H1 (cell line): ENCODE results near the gene OGT. TPM values are rescaled to one million over a fixed set of nuclear protein-coding genes. Genes with fewer than 3 reads are reported as not detected.

Source experiments
- CTCF ChIA-PET: fragments of 300-600 bp; sonication (Branson Sonifier 250); formaldehyde crosslinking; loops from one replicate; lab custom pipeline; 2021; ENCODE audit not compliant: partially characterized antibody; lab: Charles Lee
- POLR2A ChIA-PET: fragments of 300-600 bp; sonication (Branson Sonifier 250); formaldehyde crosslinking; loops from one replicate; lab custom pipeline; 2021; ENCODE audit warnings: inconsistent platforms; ENCODE audit not compliant: partially characterized antibody; lab: Charles Lee
- DNase-seq, 2 experiments: peaks; one replicate each; pipeline versions ENCODE4 v3.0.0 to v3.0.0-alpha.2; 2010 to 2022; ENCODE audit warnings: low spot score in 2 of 2, low read depth in 1 of 2, mixed read lengths in 1 of 2
- FAIRE-seq: peaks from 2 replicates; lab custom pipeline; 2011; peaks lifted over from hg19 to GRCh38; lab: Jason Lieb, UNC
- H2AFZ ChIP-seq: 2 replicates; pipeline ENCODE4 v1.8.1; 2012; ENCODE audit warnings: low read length, inconsistent platforms
- H2AK5ac ChIP-seq: 2 replicates; pipeline ENCODE4 v1.6.1; 2013; ENCODE audit warnings: low read depth, low read length
- H2BK120ac ChIP-seq: replicated peaks from 2 replicates; pipeline ENCODE3; 2013; ENCODE audit warnings: low read depth, low read length, inconsistent platforms
- H2BK12ac ChIP-seq: 2 replicates; pipeline ENCODE4 v1.6.1; 2013; ENCODE audit warnings: low read depth, low read length
- H2BK15ac ChIP-seq: 2 replicates; pipeline ENCODE4 v1.6.1; 2013; ENCODE audit warnings: low read length
- H2BK20ac ChIP-seq: 2 replicates; pipeline ENCODE4 v1.6.1; 2013; ENCODE audit warnings: low read length
- H2BK5ac ChIP-seq: 2 replicates; pipeline ENCODE4 v1.6.1; 2013; ENCODE audit warnings: low read depth, low read length
- H3K14ac ChIP-seq: 2 replicates; pipeline ENCODE4 v1.6.1; 2013; ENCODE audit warnings: inconsistent platforms; ENCODE audit not compliant: insufficient read length
- H3K18ac ChIP-seq: 2 replicates; pipeline ENCODE4 v1.6.1; 2013; ENCODE audit warnings: low read length; ENCODE audit errors: extremely low read depth
- H3K23ac ChIP-seq: 2 replicates; pipeline ENCODE4 v1.6.1; 2013; ENCODE audit warnings: inconsistent platforms; ENCODE audit not compliant: insufficient read length
- H3K23me2 ChIP-seq: 2 replicates; pipeline ENCODE4 v1.6.1; 2013; ENCODE audit warnings: low read depth, low read length
- H3K27ac ChIP-seq: 2 replicates; pipeline ENCODE4 v1.6.1; 2011; ENCODE audit warnings: low read depth, low read length, inconsistent platforms
- H3K27me3 ChIP-seq, 4 experiments: replicated peaks in 1 of 4; 1 replicate in 1 of 4; 2 replicates in 3 of 4; pipeline versions ENCODE4 v1.6.1 to v1.8.1; 2011 to 2013; ENCODE audit warnings: low read length in 3 of 4, mild to moderate bottlenecking in 3 of 4, inconsistent platforms in 2 of 4, mixed read lengths in 2 of 4, moderate library complexity in 1 of 4; ENCODE audit not compliant: control insufficient read depth in 3 of 4, insufficient read depth in 3 of 4; ENCODE audit errors: extremely low read depth in 1 of 4
- H3K36me3 ChIP-seq, 4 experiments: 2 replicates each; pipeline versions ENCODE4 v1.6.1 to v1.8.1; 2011 to 2013; ENCODE audit warnings: mild to moderate bottlenecking in 4 of 4, low read length in 3 of 4, moderate library complexity in 2 of 4, control low read depth in 1 of 4, inconsistent platforms in 1 of 4; ENCODE audit not compliant: insufficient read depth in 4 of 4, control insufficient read depth in 2 of 4
- H3K4ac ChIP-seq: replicated peaks from 2 replicates; pipeline ENCODE3; 2013; ENCODE audit warnings: low read length, low read depth, mixed read lengths, inconsistent platforms; ENCODE audit not compliant: insufficient read length
- H3K4me1 ChIP-seq, 4 experiments: replicated peaks in 1 of 4; 1 replicate in 1 of 4; 2 replicates in 3 of 4; pipeline versions ENCODE4 v1.6.1 to v1.8.1; 2011 to 2013; ENCODE audit warnings: low read length in 3 of 4, inconsistent platforms in 2 of 4, mixed read lengths in 1 of 4; ENCODE audit not compliant: insufficient read depth in 4 of 4, control insufficient read depth in 3 of 4
- H3K4me2 ChIP-seq, 2 experiments: 2 replicates each; pipeline versions ENCODE4 v1.6.1 to v1.8.1; 2011 to 2013; ENCODE audit warnings: low read depth in 2 of 2, low read length in 2 of 2, control low read depth in 1 of 2, inconsistent platforms in 1 of 2, mild to moderate bottlenecking in 1 of 2; ENCODE audit not compliant: insufficient read depth in 1 of 2
- H3K4me3 ChIP-seq, 4 experiments: fragments of 200-600, 300-600 bp in 1 of 4; sonication (generic), shearing (Covaris generic), sonication (Bioruptor Twin) in 1 of 4; 2 replicates each; pipeline versions ENCODE4 v1.5.1 to v1.8.1; 2011 to 2016; ENCODE audit warnings: low read length in 4 of 4, low read depth in 3 of 4, control low read depth in 2 of 4, inconsistent platforms in 2 of 4, mild to moderate bottlenecking in 2 of 4, mixed read lengths in 1 of 4, moderate library complexity in 1 of 4; ENCODE audit not compliant: insufficient read depth in 2 of 4; ENCODE audit errors: extremely low read depth in 1 of 4
- H3K56ac ChIP-seq: replicated peaks from 2 replicates; pipeline ENCODE3; 2013; ENCODE audit warnings: low read depth, mild to moderate bottlenecking, mixed read lengths, low read length, inconsistent platforms; ENCODE audit not compliant: insufficient read length
- H3K79me1 ChIP-seq: 2 replicates; pipeline ENCODE4 v1.6.1; 2013; ENCODE audit warnings: low read depth, low read length, control low read depth
- H3K79me2 ChIP-seq, 2 experiments: 2 replicates each; pipeline versions ENCODE4 v1.6.1 to v1.8.1; 2012 to 2013; ENCODE audit warnings: low read length in 2 of 2, mild to moderate bottlenecking in 2 of 2, inconsistent platforms in 1 of 2; ENCODE audit not compliant: insufficient read depth in 2 of 2, control insufficient read depth in 1 of 2
- H3K9ac ChIP-seq, 4 experiments: replicated peaks in 1 of 4; 1 replicate in 1 of 4; 2 replicates in 3 of 4; pipeline versions ENCODE4 v1.6.1 to v1.8.1; 2011 to 2013; ENCODE audit warnings: low read depth in 3 of 4, low read length in 3 of 4, control low read depth in 2 of 4, mild to moderate bottlenecking in 2 of 4, moderate library complexity in 2 of 4, inconsistent platforms in 1 of 4; ENCODE audit errors: extremely low read depth in 1 of 4
- H3K9me3 ChIP-seq, 2 experiments: 2 replicates each; pipeline versions ENCODE4 v1.6.1 to v1.8.1; 2012 to 2013; ENCODE audit warnings: mild to moderate bottlenecking in 2 of 2, moderate library complexity in 2 of 2, control low read depth in 1 of 2, inconsistent platforms in 1 of 2, low read depth in 1 of 2, low read length in 1 of 2, mixed read lengths in 1 of 2; ENCODE audit not compliant: insufficient read depth in 2 of 2
- H4K20me1 ChIP-seq, 2 experiments: replicated peaks in 1 of 2; 2 replicates each; pipeline versions ENCODE3 to v1.8.1; 2011 to 2013; ENCODE audit warnings: inconsistent platforms in 2 of 2, low read length in 2 of 2, mild to moderate bottlenecking in 1 of 2; ENCODE audit not compliant: insufficient read depth in 2 of 2, control insufficient read depth in 1 of 2
- H4K5ac ChIP-seq: 2 replicates; pipeline ENCODE4 v1.6.1; 2013; ENCODE audit warnings: low read length, low read depth, mixed read lengths, inconsistent platforms; ENCODE audit not compliant: insufficient read length
- H4K8ac ChIP-seq: 2 replicates; pipeline ENCODE4 v1.8.0; 2013; ENCODE audit warnings: mild to moderate bottlenecking, moderate library complexity, low read length, inconsistent platforms; ENCODE audit not compliant: insufficient read depth; ENCODE audit errors: extremely low read depth
- H4K91ac ChIP-seq: replicated peaks from 2 replicates; pipeline ENCODE3; 2013; ENCODE audit warnings: low read length, mixed read lengths, inconsistent platforms; ENCODE audit not compliant: insufficient read length
- CREB1 ChIP-seq: IDR thresholded peaks from 2 replicates; pipeline ENCODE4 v1.6.1; 2012; ENCODE audit warnings: inconsistent platforms
- SIX5 ChIP-seq: IDR thresholded peaks from 2 replicates; pipeline ENCODE4 v1.6.1; 2011; ENCODE audit warnings: mild to moderate bottlenecking, low read depth, low read length
- WGBS, 2 experiments: shearing (Covaris generic) in 1 of 2; methylation state at CpG; one replicate each; pipeline versions ENCODE4 v1.1.6 to v1.1.7; 2013 to 2015; ENCODE audit warnings: low lambda C conversion rate in 2 of 2, mixed read lengths in 2 of 2, inconsistent platforms in 1 of 2, low coverage in 1 of 2, missing lambda C conversion rate in 1 of 2; ENCODE audit not compliant: insufficient replicate concordance in 2 of 2, insufficient coverage in 1 of 2, insufficient read length in 1 of 2; ENCODE audit errors: extremely low coverage in 1 of 2, missing lambda C conversion rate in 1 of 2; 5-methylcytosine and 5-hydroxymethylcytosine counted together
- polyA plus RNA-seq, 7 experiments: library from polyadenylated mRNA; depleted of rRNA in 3 of 7; stranded (reverse) in 5 of 7; unstranded in 2 of 7; fragments of >200 nt in 5 of 7; fragments of 200-250 nt in 2 of 7; gene quantifications; 1 replicate in 5 of 7; 2 replicates in 1 of 7; 4 replicates in 1 of 7; pipeline versions ENCODE4 v1.2.1 to v1.2.3, GENCODE V29; 2011 to 2013; ENCODE audit warnings: missing spikeins in 2 of 7, mixed read lengths in 2 of 7
- total RNA-seq: library from RNA; stranded (reverse); fragmentation: NEBNext Ultra II Directional; extraction: Animal tissue kit (Norgen Biotek cat#: 25700); gene quantifications from 2 replicates; pipeline ENCODE4 v1.2.1, GENCODE V29; 2021
- TF ChIP-seq, protein P1 (sequence below), 3 experiments: IDR thresholded peaks; 1 replicate in 2 of 3; 2 replicates in 1 of 3; pipeline versions ENCODE4 v1.5.1 to v1.6.1; 2011; ENCODE audit warnings: low read length in 3 of 3, mild to moderate bottlenecking in 3 of 3, inconsistent platforms in 2 of 3, low read depth in 1 of 3, moderate library complexity in 1 of 3; ENCODE audit not compliant: insufficient read depth in 1 of 3; ENCODE audit errors: control extremely low read depth in 1 of 3

Gene OGT
- total and polyA plus RNA-seq, 2 of the 8 experiments (the other 6 are each of a cell fraction or from before 2014, with no cell fraction given) = 130 to 169 TPM

DNA sequence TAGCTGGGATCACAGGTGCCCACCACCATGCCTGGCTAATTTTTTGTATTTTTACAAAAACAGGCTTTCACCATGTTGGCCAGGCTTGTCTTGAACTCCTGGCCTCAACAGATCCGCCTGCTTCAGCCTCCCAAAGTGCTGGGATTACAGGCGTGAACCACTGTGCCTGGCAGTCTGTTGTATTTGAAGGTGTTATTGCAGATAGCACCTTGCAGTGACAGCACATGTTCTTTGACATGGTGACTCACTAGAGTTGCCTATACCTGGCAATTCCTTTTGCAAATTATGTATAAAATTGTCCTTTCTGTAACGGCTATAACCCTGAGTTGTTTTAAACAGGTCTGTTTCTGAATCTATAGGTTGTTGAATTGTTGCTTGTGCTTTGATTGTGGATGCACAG is 7.9 kb downstream of the OGT start:
- TF ChIP-seq CREB1 (no peak), SIX5 (no peak)
- TF ChIP-seq, protein P1, sequence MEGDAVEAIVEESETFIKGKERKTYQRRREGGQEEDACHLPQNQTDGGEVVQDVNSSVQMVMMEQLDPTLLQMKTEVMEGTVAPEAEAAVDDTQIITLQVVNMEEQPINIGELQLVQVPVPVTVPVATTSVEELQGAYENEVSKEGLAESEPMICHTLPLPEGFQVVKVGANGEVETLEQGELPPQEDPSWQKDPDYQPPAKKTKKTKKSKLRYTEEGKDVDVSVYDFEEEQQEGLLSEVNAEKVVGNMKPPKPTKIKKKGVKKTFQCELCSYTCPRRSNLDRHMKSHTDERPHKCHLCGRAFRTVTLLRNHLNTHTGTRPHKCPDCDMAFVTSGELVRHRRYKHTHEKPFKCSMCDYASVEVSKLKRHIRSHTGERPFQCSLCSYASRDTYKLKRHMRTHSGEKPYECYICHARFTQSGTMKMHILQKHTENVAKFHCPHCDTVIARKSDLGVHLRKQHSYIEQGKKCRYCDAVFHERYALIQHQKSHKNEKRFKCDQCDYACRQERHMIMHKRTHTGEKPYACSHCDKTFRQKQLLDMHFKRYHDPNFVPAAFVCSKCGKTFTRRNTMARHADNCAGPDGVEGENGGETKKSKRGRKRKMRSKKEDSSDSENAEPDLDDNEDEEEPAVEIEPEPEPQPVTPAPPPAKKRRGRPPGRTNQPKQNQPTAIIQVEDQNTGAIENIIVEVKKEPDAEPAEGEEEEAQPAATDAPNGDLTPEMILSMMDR (IDR thresholded peaks at IDR 0.05; ENCODE audit: control extremely low read depth in 1 of 3, insufficient read depth in 1 of 3, low read depth in 1 of 3, low read length in 3 of 3) = no peak
- TF ChIP-seq, all 59 proteins: peak for 0
- ChIA-PET POLR2A (interaction anchor here (7.0 kb wide), 1 partner anchor 7 kb away, joined by 60 read pairs; the partner anchor contains the start of gene OGT), CTCF (interaction anchor here (0.7 kb wide), 1 partner anchor 631 kb away, joined by 3 read pairs; no protein-coding TSS in a partner anchor)
- Histone ChIP-seq H4K91ac (no peak overlapping the region), H3K9me3 (no peaks in the 10 kb centered on the region), H3K18ac (no peak overlapping the region), H3K14ac (no peak overlapping the region), H3K9ac (no peak overlapping the region), H2BK5ac (no peak overlapping the region), H4K20me1 (peaks cover 16 to 25% of the 10 kb centered on the region in 2 experiments), H2AFZ (no peak overlapping the region), H3K4me1 (peaks cover 0 to 4% (median 1%) of the 10 kb centered on the region in 4 experiments; a peak in 2 of 7 replicates), H4K8ac (no peak overlapping the region), H3K23ac (no peak overlapping the region), H2BK20ac (no peak overlapping the region), H3K79me2 (peaks cover 27 to 99% of the 10 kb centered on the region in 2 experiments), H3K4me2 (peak overlapping the region in 1 of 2 experiments; percentile 2; a peak in 1 of 4 replicates), H3K79me1 (no peaks in the 10 kb centered on the region), H2BK12ac (no peak overlapping the region), H2AK5ac (no peak overlapping the region), H2BK15ac (no peak overlapping the region), H3K27ac (no peak overlapping the region), H3K56ac (no peak overlapping the region), H3K4ac (no peak overlapping the region), H3K4me3 (no peak overlapping the region), H4K5ac (no peak overlapping the region), H3K36me3 (peaks cover 0 to 52% (median 2%) of the 10 kb centered on the region in 4 experiments; a peak in 3 of 8 replicates), H3K27me3 (no peaks in the 10 kb centered on the region), H3K23me2 (no peaks in the 10 kb centered on the region), H2BK120ac (no peak overlapping the region)
- no peak for DNase-seq
- WGBS, 2 experiments = 90% methylated on average over 3 of the region's 3 CpGs; no CpG with 5 or more reads in 1 of the 2 experiments
- no peak for FAIRE-seq
